ENCODE data around the gene SBNO2.
A peak's percentile ranks its signal among the peaks of the same experiment; 100 is the strongest.
"Not testable (repeated sequence)": the region's sequence is repeated elsewhere in the genome, so short reads cannot be mapped to it uniquely, and the experiment has no call there.

Gene SBNO2

GRCh38 chr19:1210227-1210538 lies 36.1 kb upstream of the SBNO2 start:
- DNase-seq (ENCODE audit: low read depth in 2 of 2) = no peak

GRCh38 chr19:1208830-1209229 lies 34.8 kb upstream of the SBNO2 start:
- DNase-seq (ENCODE audit: low read depth in 2 of 2) = not testable (repeated sequence)

- no peak for DNase-seq (ENCODE audit: low read depth in 2 of 2)
Measured at GRCh38 chr19:1206864-1207450, 32.9 kb upstream of the SBNO2 start.

GRCh38 chr19:1206150-1206863 lies 32.2 kb upstream of the SBNO2 start:
- DNase-seq (ENCODE audit: low read depth in 2 of 2) = no peak

- DNase-seq (ENCODE audit: low read depth in 2 of 2) = peak; percentile 92 to 94
Measured at GRCh38 chr19:1205114-1206099, 31.3 kb upstream of the SBNO2 start, which contains the start of gene STK11. TSS of gene STK11 (plus strand) at chr19:1205778. CDS start at chr19:1206914, 1,136 bp downstream.

- DNase-seq (ENCODE audit: low read depth in 2 of 2) = not testable (repeated sequence)
Measured at GRCh38 chr19:1200614-1201013, 26.5 kb upstream of the SBNO2 start.

GRCh38 chr19:1199531-1199930 lies 25.5 kb upstream of the SBNO2 start:
- DNase-seq (ENCODE audit: low read depth in 2 of 2) = no peak

GRCh38 chr19:1189419-1189818 lies 15.4 kb upstream of the SBNO2 start:
- DNase-seq (ENCODE audit: low read depth in 2 of 2) = no peak

GRCh38 chr19:1183543-1184172 lies 9.6 kb upstream of the SBNO2 start:
- DNase-seq (ENCODE audit: low read depth in 2 of 2) = no peak

GRCh38 chr19:1182727-1183126 lies 8.7 kb upstream of the SBNO2 start:
- DNase-seq (ENCODE audit: low read depth in 2 of 2) = no peak

GRCh38 chr19:1182068-1182467 lies 8.0 kb upstream of the SBNO2 start:
- no peak for DNase-seq (ENCODE audit: low read depth in 2 of 2)

- DNase-seq (ENCODE audit: low read depth in 2 of 2) = no peak
Measured at GRCh38 chr19:1181606-1182005, 7.5 kb upstream of the SBNO2 start.

- DNase-seq (ENCODE audit: low read depth in 2 of 2) = peak; percentile 72 to 75
Measured at GRCh38 chr19:1177322-1178114, 3.5 kb upstream of the SBNO2 start.

GRCh38 chr19:1173159-1173844 lies 766 bp downstream of the SBNO2 start:
- DNase-seq (ENCODE audit: low read depth in 2 of 2) = no peak

GRCh38 chr19:1172353-1173158 lies 1.5 kb downstream of the SBNO2 start:
- no peak for DNase-seq (ENCODE audit: low read depth in 2 of 2)

- DNase-seq (ENCODE audit: low read depth in 2 of 2) = no peak
Measured at GRCh38 chr19:1171755-1172352, 2.2 kb downstream of the SBNO2 start.

- DNase-seq (ENCODE audit: low read depth in 2 of 2) = no peak
Measured at GRCh38 chr19:1170938-1171754, 2.9 kb downstream of the SBNO2 start.

Measured in fibroblast of skin of left biceps (primary cell).